Smooth muscle cell (in vitro differentiated cells): ENCODE measurements around the gene VIL1. TPM values are rescaled to one million over a fixed set of nuclear protein-coding genes. Genes with fewer than 3 reads are reported as not detected.

ENCODE experiments used
- DNase-seq: peaks from one replicate; lab custom pipeline; 2025; ENCODE audit not compliant: unreplicated experiment; lab: John Stamatoyannopoulos, UW
- H2AFZ ChIP-seq: fragments of 200-600 bp; sonication (generic); 2 replicates; pipeline ENCODE4 v1.6.0; 2016; ENCODE audit warnings: antibody characterized with exemption, low read depth, mild to moderate bottlenecking
- H3F3A ChIP-seq: fragments of 200-600 bp; sonication (generic); 2 replicates; pipeline ENCODE4 v1.6.0; 2017; ENCODE audit warnings: antibody characterized with exemption, low read depth
- H3K27ac ChIP-seq: fragments of 200-600 bp; sonication (generic); 2 replicates; pipeline ENCODE4 v1.5.1; 2016; ENCODE audit warnings: low read depth, mild to moderate bottlenecking
- H3K27me3 ChIP-seq: fragments of 200-600 bp; sonication (generic); 2 replicates; pipeline ENCODE4 v1.6.1; 2016; ENCODE audit warnings: low read depth, mild to moderate bottlenecking
- H3K36me3 ChIP-seq: fragments of 200-600 bp; sonication (generic); 2 replicates; pipeline ENCODE4 v1.5.1; 2016; ENCODE audit warnings: low read depth
- H3K4me1 ChIP-seq: fragments of 200-600 bp; sonication (generic); 2 replicates; pipeline ENCODE4 v1.5.1; 2016; ENCODE audit warnings: low read depth
- H3K4me2 ChIP-seq: fragments of 200-600 bp; sonication (generic); 2 replicates; pipeline ENCODE4 v1.6.0; 2016; ENCODE audit warnings: mild to moderate bottlenecking
- H3K4me3 ChIP-seq: fragments of 200-600 bp; sonication (generic); 2 replicates; pipeline ENCODE4 v1.5.1; 2016; ENCODE audit warnings: mild to moderate bottlenecking
- H3K79me2 ChIP-seq: fragments of 200-600 bp; sonication (generic); 2 replicates; pipeline ENCODE4 v1.6.0; 2016; ENCODE audit warnings: low read depth, mild to moderate bottlenecking
- H3K9ac ChIP-seq: fragments of 200-600 bp; sonication (generic); 2 replicates; pipeline ENCODE4 v1.6.0; 2016; ENCODE audit warnings: low read depth
- H3K9me3 ChIP-seq: fragments of 200-600 bp; sonication (generic); replicated peaks from 2 replicates; pipeline ENCODE4 v1.5.1; 2016; ENCODE audit warnings: low read depth
- H4K20me1 ChIP-seq: fragments of 200-600 bp; sonication (generic); 2 replicates; pipeline ENCODE4 v1.6.0; 2016; ENCODE audit warnings: low read depth
- WGBS: methylation state at CpG from one replicate; pipeline ENCODE4 v1.1.7; 2016; ENCODE audit warnings: low lambda C conversion rate; 5-methylcytosine and 5-hydroxymethylcytosine counted together
- polyA plus RNA-seq: library from polyadenylated mRNA; unstranded; fragments of >200 nt; fragmentation: Nextera tagmentation; extraction: Ambion mirVana; gene quantifications from 2 replicates; pipeline ENCODE4 v1.2.1, GENCODE V29; 2016
- total RNA-seq: library from RNA; depleted of rRNA; stranded (reverse); fragments of >200 nt; gene quantifications from 2 replicates; pipeline ENCODE4 v1.2.3, GENCODE V29; 2014
- TF ChIP-seq, protein P1 (sequence below): fragments of 200-600 bp; sonication (generic); IDR thresholded peaks from 2 replicates; pipeline ENCODE4 v1.5.1; 2017; ENCODE audit warnings: borderline replicate concordance, mild to moderate bottlenecking, antibody characterized with exemption; ENCODE audit not compliant: insufficient read depth, poor library complexity, severe bottlenecking

Gene VIL1
- total and polyA plus RNA-seq, 2 experiments from 2014 or later = 0.15 TPM; not detected in 1

DNA sequence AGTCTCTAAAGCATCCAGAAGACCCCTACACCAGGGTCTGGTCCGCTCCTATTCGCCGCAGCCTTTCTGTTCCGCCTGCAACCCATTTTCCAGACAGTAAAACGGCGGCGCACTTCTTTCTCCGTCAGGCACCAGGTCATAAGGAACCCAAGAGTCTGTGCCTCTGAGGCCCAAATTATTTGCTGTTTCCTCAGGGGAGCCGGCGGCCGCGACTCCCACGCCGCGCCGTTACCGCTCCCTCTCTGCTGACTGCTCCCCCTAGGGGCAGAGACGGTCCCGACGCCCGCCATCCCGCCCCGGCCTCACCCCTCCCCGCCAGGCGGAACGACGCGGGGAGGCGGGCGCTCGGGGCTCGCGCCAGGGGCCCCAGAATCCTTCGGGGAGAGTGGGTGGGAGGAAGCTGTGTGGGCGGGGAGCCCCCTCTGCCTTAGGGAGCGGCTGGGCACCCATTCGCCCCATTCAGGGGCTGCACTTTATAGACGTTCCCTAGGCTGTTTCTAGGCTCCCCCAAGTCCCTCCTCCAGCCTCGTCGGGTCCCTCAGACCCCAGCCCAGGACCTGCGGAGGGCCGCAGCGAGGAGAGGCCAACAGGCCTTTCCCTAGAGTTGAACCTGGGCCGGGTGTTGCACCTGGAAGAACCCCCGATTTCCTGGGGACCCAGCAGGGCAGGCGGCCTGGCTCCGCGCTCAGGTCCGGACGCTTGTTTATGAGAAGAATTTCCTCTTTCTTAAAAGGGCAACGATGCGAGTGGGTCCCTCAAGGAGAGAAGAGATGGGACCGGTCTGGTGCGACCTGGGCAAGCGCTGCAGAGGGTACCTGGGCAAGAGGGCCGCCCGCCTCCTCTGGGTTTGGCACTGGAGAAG, 22.9 kb upstream of the VIL1 start:
- peaks cover 24% of the 10 kb centered on the region for H3F3A ChIP-seq
- peak overlapping the region; percentile 95 for H3K4me3 ChIP-seq
- peaks cover 18% of the 10 kb centered on the region for H3K79me2 ChIP-seq
- H3K36me3 ChIP-seq = no peaks in the 10 kb centered on the region
- H3K9me3 ChIP-seq = no peaks in the 10 kb centered on the region
- peak overlapping the region; percentile 94 for H3K9ac ChIP-seq
- H4K20me1 ChIP-seq = peaks cover 5% of the 10 kb centered on the region
- DNase-seq = peak; percentile 90
- H3K4me1 ChIP-seq = peaks cover 2% of the 10 kb centered on the region
- peak overlapping the region; percentile 99 for H2AFZ ChIP-seq
- H3K27ac ChIP-seq = peak overlapping the region; percentile 98
- H3K4me2 ChIP-seq = peak overlapping the region; percentile 99
- H3K27me3 ChIP-seq = no peaks in the 10 kb centered on the region
- 2% methylated on average over 37 of the region's 57 CpGs for WGBS
- TF ChIP-seq, protein P1, sequence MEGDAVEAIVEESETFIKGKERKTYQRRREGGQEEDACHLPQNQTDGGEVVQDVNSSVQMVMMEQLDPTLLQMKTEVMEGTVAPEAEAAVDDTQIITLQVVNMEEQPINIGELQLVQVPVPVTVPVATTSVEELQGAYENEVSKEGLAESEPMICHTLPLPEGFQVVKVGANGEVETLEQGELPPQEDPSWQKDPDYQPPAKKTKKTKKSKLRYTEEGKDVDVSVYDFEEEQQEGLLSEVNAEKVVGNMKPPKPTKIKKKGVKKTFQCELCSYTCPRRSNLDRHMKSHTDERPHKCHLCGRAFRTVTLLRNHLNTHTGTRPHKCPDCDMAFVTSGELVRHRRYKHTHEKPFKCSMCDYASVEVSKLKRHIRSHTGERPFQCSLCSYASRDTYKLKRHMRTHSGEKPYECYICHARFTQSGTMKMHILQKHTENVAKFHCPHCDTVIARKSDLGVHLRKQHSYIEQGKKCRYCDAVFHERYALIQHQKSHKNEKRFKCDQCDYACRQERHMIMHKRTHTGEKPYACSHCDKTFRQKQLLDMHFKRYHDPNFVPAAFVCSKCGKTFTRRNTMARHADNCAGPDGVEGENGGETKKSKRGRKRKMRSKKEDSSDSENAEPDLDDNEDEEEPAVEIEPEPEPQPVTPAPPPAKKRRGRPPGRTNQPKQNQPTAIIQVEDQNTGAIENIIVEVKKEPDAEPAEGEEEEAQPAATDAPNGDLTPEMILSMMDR = peak; percentile 91

DNA sequence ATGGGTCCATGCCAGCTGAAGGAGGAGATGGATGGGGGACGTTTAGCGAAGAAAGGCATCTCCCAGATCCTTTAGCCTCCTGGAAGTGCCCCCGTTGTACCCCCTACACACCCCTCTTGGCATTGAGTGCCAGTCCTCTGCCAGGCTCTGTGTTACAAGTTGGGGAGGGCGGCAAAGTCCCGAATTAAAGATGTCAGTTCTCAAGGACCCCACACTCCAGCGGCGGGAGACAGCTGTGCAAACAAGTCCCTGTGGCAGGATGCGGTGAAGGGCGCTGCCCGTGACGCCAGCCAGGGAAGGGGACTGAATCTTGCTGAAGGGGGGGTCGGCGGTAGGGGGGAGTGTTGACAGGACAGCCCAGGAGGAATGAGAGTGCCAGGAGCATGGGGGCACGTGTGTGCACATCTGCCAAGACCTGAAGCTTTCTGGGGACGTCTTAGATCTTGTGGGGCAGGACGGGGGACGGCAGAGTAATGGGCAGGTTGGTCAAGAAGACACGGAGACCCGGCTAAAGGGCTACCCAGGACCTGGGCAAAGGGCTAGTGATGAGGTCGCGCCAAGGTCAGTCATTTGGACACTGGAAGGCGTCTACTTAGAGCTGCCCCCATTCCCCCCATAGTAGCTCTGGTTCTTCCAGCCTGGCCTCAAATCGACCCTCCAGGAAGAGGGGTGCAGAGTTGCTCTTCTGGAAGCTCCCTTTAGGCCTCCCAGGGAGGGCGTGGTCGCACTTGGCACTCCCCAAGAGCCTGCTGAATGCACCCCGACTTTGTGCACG, 22.0 kb upstream of the VIL1 start:
- Histone ChIP-seq H3K4me3 (peak overlapping the region; percentile 95), H3K4me1 (peaks cover 6% of the 10 kb centered on the region), H3K4me2 (peak overlapping the region; percentile 99), H3K27ac (peak overlapping the region; percentile 98), H3K9ac (peak overlapping the region; percentile 94), H3K9me3 (no peaks in the 10 kb centered on the region), H3F3A (peaks cover 24% of the 10 kb centered on the region), H4K20me1 (peaks cover 13% of the 10 kb centered on the region), H3K79me2 (peaks cover 27% of the 10 kb centered on the region), H3K27me3 (no peaks in the 10 kb centered on the region), H2AFZ (peak overlapping the region; percentile 99), H3K36me3 (no peaks in the 10 kb centered on the region)
- TF ChIP-seq, protein P1 = no peak
- DNase-seq = peak; percentile 72
- WGBS = 1% methylated on average over 27 of the region's 27 CpGs

DNA sequence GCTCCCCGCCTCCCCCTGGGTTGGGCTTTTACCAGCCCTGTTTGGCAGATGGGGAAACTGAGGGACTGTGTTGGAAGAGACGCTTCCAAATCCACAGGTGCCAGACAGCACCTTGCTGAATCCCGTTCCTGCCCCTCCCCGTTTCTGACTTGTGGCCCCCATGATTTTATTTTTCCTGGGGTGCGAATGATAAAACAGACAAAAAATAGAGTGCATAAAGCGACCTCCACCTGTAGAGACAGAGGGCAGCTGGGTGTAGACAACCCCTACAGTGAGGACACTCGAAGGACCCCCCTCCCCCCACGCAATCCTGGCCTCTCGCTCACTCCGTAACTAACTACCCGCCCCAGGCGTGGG, 21.5 kb upstream of the VIL1 start:
- Histone ChIP-seq H3K27me3 (no peaks in the 10 kb centered on the region), H3K9me3 (no peaks in the 10 kb centered on the region), H3K27ac (peak overlapping the region; percentile 98), H3K4me1 (peaks cover 6% of the 10 kb centered on the region), H3F3A (peaks cover 24% of the 10 kb centered on the region), H3K79me2 (peaks cover 28% of the 10 kb centered on the region), H3K4me3 (peak overlapping the region; percentile 95), H3K9ac (no peak overlapping the region), H3K36me3 (no peaks in the 10 kb centered on the region), H2AFZ (no peak overlapping the region), H3K4me2 (peak overlapping the region; percentile 99), H4K20me1 (peaks cover 17% of the 10 kb centered on the region)
- TF ChIP-seq, protein P1 = no peak
- WGBS = 6% methylated on average over 12 of the region's 12 CpGs
- no peak for DNase-seq
